ENCODE data around the gene MLXIP. TPM values are rescaled to one million over a fixed set of nuclear protein-coding genes. Genes with fewer than 3 reads are reported as not detected.

MLXIP gene
- total RNA-seq, 1 experiment from 2014 or later = 46.3 TPM

DNA sequence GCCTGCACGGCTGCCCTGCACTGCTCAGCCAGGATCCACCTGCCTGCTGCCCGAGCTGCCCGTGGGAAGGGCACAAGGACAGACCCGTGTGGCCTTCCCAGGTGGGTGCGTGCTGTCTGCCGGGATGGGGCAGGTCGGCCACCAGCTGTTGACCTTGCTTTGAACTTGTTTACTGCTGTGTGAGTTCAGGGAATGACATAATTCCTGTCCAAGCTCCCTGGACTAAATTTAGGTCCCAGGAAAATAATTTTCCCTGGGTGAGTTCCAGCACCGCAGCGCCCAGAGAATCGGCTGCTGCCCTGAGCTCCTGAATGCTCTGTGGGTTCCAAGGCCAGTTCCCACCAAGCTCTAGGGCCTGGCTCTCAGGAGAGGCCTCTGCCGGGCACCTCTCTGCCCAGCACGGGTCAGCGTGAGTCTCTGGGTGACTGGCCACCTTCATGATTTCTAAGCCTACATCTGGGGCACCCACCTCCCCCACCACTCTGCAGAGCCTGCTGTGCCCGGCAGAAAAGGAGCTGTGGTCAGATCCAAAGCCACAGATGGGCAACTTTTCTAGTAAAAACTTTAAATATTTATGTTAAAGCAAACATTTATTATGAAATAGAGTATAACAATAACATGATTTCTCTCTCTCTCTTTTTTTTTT, 27.2 kb upstream of the MLXIP start (continued):
- TF ChIP-seq EZH2phosphoT487 (IDR thresholded peaks at IDR 0.05; ENCODE audit: borderline replicate concordance) (no peak), CBX3 (IDR thresholded peaks at IDR 0.05; ENCODE audit: low read depth) (no peak), POLR2AphosphoS5 (IDR thresholded peaks at IDR 0.05; ENCODE audit: low read depth, low read length) (no peak), SP1 (IDR thresholded peaks at IDR 0.05; ENCODE audit: low read depth) (no peak), EGR1 (IDR thresholded peaks at IDR 0.05; ENCODE audit: low read depth) (no peak), SIN3A (IDR thresholded peaks at IDR 0.05; ENCODE audit: low read depth) (no peak)
- TF ChIP-seq, protein P1, sequence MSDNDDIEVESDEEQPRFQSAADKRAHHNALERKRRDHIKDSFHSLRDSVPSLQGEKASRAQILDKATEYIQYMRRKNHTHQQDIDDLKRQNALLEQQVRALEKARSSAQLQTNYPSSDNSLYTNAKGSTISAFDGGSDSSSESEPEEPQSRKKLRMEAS (IDR thresholded peaks at IDR 0.05) = no peak
- TF ChIP-seq, protein P2, sequence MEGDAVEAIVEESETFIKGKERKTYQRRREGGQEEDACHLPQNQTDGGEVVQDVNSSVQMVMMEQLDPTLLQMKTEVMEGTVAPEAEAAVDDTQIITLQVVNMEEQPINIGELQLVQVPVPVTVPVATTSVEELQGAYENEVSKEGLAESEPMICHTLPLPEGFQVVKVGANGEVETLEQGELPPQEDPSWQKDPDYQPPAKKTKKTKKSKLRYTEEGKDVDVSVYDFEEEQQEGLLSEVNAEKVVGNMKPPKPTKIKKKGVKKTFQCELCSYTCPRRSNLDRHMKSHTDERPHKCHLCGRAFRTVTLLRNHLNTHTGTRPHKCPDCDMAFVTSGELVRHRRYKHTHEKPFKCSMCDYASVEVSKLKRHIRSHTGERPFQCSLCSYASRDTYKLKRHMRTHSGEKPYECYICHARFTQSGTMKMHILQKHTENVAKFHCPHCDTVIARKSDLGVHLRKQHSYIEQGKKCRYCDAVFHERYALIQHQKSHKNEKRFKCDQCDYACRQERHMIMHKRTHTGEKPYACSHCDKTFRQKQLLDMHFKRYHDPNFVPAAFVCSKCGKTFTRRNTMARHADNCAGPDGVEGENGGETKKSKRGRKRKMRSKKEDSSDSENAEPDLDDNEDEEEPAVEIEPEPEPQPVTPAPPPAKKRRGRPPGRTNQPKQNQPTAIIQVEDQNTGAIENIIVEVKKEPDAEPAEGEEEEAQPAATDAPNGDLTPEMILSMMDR (IDR thresholded peaks at IDR 0.05 in 2 of 3, conservative IDR thresholded peaks at IDR 0.05 in 1 of 3; ENCODE audit: borderline replicate concordance in 1 of 3, insufficient read depth in 1 of 3, low read depth in 2 of 3, low read length in 2 of 3) = no peak

DNA sequence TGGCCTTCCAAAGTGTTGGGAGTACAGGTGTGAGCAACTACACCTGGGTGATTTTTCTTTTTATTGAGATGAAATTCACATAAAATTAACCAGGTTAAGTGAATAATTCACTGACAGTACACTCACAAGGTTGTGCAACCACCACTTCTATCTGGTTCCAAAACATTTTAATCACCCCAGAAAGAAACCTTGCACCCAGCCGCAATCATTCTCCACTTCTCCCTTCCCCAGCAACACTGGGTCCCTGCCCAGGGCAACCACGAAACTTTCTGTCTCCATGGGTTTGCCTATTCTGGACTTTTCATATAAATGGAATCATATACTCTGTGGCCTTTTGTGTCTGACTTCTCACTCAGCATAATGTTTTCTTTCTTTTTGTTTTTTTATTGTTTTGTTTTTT, 26.3 kb upstream of the MLXIP start:
- ChIA-PET CTCF (no interaction called here), RAD21 (ENCODE audit: low non-redundant PET in 1 of 2, low total read pairs in 2 of 2, uncharacterized antibody in 2 of 2, unreplicated experiment in 2 of 2) (no interaction called here), POLR2A (interaction anchor here (0.7 kb wide), 1 partner anchor 11 kb away, joined by 3 read pairs; no protein-coding TSS in a partner anchor)
- Histone ChIP-seq H2AFZ (ENCODE audit: low read depth, low read length, poor library complexity, severe bottlenecking) (no peak overlapping the region), H3K27ac (ENCODE audit: low read depth, low read length) (no peak overlapping the region), H3K9ac (ENCODE audit: low read length) (no peak overlapping the region), H3K4me3 (replicated peaks in 1 of 2; ENCODE audit: low read depth in 1 of 2, low read length in 2 of 2) (no peak overlapping the region), H3K9me3 (ENCODE audit: control insufficient read depth in 1 of 2, insufficient read depth in 1 of 2, low read depth in 1 of 2, low read length in 2 of 2) (no peaks in the 10 kb centered on the region), H3K4me2 (ENCODE audit: low read length) (no peak overlapping the region), H3K9me2 (ENCODE audit: insufficient read depth) (no peaks in the 10 kb centered on the region), H3K79me2 (ENCODE audit: insufficient read depth, low read length) (no peaks in the 10 kb centered on the region), H3K4me1 (ENCODE audit: control insufficient read depth in 1 of 2, insufficient read depth in 2 of 2, low read length in 2 of 2) (peaks cover 0 to 6% of the 10 kb centered on the region in 2 experiments; a peak in 1 of 4 replicates), H3K27me3 (ENCODE audit: insufficient read depth, low read length) (no peaks in the 10 kb centered on the region), H4K20me1 (ENCODE audit: insufficient read depth) (no peaks in the 10 kb centered on the region), H3K36me3 (ENCODE audit: control insufficient read depth in 1 of 2, insufficient read depth in 2 of 2, low read length in 2 of 2) (peaks cover 4 to 11% of the 10 kb centered on the region in 2 experiments; a peak in 2 of 4 replicates)
- intact Hi-C loops (cut with micrococcal nuclease) = no loop called here
- DNase-seq (ENCODE audit: low read depth, low spot score) = no peak
- BruUV-seq (replicated peaks) = no TSS peak
- TF ChIP-seq YY1 (IDR thresholded peaks at IDR 0.05; ENCODE audit: extremely low read depth, insufficient replicate concordance, low read depth, low read length) (no peak), ZNF274 (IDR thresholded peaks at IDR 0.05; ENCODE audit: low read depth, low read length) (no peak), SIN3A (IDR thresholded peaks at IDR 0.05; ENCODE audit: low read depth) (no peak), CEBPB (IDR thresholded peaks at IDR 0.05; ENCODE audit: low read depth) (no peak), SRF (IDR thresholded peaks at IDR 0.05; ENCODE audit: low read depth) (no peak), CBX3 (IDR thresholded peaks at IDR 0.05; ENCODE audit: low read depth) (no peak), ELF1 (IDR thresholded peaks at IDR 0.05; ENCODE audit: borderline replicate concordance, low read depth) (no peak), RAD21 (IDR thresholded peaks at IDR 0.05; ENCODE audit: low read depth) (no peak), ZFX (IDR thresholded peaks at IDR 0.05) (no peak), POLR2A (IDR thresholded peaks at IDR 0.05; ENCODE audit: borderline replicate concordance, extremely low read depth, insufficient read depth, insufficient read length) (no peak)
- TF ChIP-seq, protein P3, sequence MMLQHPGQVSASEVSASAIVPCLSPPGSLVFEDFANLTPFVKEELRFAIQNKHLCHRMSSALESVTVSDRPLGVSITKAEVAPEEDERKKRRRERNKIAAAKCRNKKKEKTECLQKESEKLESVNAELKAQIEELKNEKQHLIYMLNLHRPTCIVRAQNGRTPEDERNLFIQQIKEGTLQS (IDR thresholded peaks at IDR 0.05) = no peak
- TF ChIP-seq, protein P4, sequence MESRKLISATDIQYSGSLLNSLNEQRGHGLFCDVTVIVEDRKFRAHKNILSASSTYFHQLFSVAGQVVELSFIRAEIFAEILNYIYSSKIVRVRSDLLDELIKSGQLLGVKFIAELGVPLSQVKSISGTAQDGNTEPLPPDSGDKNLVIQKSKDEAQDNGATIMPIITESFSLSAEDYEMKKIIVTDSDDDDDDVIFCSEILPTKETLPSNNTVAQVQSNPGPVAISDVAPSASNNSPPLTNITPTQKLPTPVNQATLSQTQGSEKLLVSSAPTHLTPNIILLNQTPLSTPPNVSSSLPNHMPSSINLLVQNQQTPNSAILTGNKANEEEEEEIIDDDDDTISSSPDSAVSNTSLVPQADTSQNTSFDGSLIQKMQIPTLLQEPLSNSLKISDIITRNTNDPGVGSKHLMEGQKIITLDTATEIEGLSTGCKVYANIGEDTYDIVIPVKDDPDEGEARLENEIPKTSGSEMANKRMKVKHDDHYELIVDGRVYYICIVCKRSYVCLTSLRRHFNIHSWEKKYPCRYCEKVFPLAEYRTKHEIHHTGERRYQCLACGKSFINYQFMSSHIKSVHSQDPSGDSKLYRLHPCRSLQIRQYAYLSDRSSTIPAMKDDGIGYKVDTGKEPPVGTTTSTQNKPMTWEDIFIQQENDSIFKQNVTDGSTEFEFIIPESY (IDR thresholded peaks at IDR 0.05; ENCODE audit: extremely low read depth, insufficient replicate concordance, low read length) = no peak
- TF ChIP-seq, protein P1 (IDR thresholded peaks at IDR 0.05) = no peak
- TF ChIP-seq, protein P2 (IDR thresholded peaks at IDR 0.05 in 2 of 3, conservative IDR thresholded peaks at IDR 0.05 in 1 of 3; ENCODE audit: borderline replicate concordance in 1 of 3, insufficient read depth in 1 of 3, low read depth in 2 of 3, low read length in 2 of 3) = no peak
- ATAC-seq = no peak

All from HCT116 (cell line).